ENCODE results near the gene GPRC5B.

GRCh38 chr16:19843371-19843770 lies 41.3 kb downstream of the GPRC5B start:
- TF ChIP-seq CTCF (IDR thresholded peaks at IDR 0.05), result no peak
- no peak for TF ChIP-seq POLR2A (IDR thresholded peaks at IDR 0.05)

All from uterus (tissue), 2 donors.